Measurements from ENCODE around the gene EML4.

The EML4 gene

GRCh38 chr2:42367835-42368234 lies 198.7 kb downstream of the EML4 start:
- no peak overlapping the region for H3K4me3 ChIP-seq (ENCODE audit: control insufficient read depth, low read depth, low read length)
- no peak for DNase-seq (ENCODE audit: low read depth)
- TF ChIP-seq, protein P1, sequence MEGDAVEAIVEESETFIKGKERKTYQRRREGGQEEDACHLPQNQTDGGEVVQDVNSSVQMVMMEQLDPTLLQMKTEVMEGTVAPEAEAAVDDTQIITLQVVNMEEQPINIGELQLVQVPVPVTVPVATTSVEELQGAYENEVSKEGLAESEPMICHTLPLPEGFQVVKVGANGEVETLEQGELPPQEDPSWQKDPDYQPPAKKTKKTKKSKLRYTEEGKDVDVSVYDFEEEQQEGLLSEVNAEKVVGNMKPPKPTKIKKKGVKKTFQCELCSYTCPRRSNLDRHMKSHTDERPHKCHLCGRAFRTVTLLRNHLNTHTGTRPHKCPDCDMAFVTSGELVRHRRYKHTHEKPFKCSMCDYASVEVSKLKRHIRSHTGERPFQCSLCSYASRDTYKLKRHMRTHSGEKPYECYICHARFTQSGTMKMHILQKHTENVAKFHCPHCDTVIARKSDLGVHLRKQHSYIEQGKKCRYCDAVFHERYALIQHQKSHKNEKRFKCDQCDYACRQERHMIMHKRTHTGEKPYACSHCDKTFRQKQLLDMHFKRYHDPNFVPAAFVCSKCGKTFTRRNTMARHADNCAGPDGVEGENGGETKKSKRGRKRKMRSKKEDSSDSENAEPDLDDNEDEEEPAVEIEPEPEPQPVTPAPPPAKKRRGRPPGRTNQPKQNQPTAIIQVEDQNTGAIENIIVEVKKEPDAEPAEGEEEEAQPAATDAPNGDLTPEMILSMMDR (IDR thresholded peaks at IDR 0.05; ENCODE audit: control insufficient read depth, insufficient read depth, low read depth, low read length, missing control alignments) = no peak

GRCh38 chr2:42368817-42369531 lies 199.8 kb downstream of the EML4 start:
- TF ChIP-seq, protein P1 (IDR thresholded peaks at IDR 0.05; ENCODE audit: control insufficient read depth, insufficient read depth, low read depth, low read length, missing control alignments) = no peak
- H3K4me3 ChIP-seq (ENCODE audit: control insufficient read depth, low read depth, low read length) = no peak overlapping the region
- no peak for DNase-seq (ENCODE audit: low read depth)

DNA sequence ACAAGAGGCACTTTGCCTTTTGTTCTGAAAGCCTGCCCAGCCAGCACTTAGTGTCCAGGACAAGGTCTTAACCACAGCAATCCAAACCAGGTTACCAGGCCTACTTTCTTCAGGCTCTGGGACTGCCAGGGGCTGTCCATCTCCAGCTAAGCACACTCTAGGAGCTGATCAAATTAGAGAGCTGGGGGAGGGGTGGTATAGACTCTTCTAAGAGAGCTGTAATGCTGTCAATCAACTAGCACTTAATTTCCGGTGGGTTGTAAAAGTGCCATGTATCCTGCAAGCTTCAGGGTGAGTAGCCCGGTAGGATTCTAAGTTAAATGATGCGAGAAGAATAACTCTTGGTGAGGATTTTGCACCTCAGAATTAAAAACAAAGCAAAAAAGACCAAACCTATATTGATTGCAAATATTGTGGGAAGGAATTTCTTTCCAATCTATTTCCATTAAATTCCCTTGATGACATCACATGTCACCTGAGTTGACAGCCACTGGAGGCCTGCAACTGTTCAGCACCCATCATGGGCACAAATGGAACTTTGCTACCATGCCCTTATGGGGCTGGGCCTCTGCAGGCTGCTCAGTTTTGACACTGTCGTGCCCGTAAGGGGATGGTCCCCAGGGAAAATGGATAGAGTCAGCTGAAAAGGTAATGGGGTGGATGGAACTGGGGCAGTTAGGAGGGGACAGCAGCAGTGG lies 200.5 kb downstream of the EML4 start:
- no peak for DNase-seq (ENCODE audit: low read depth)
- no peak overlapping the region for H3K4me3 ChIP-seq (ENCODE audit: control insufficient read depth, low read depth, low read length)
- TF ChIP-seq, protein P1 (IDR thresholded peaks at IDR 0.05; ENCODE audit: control insufficient read depth, insufficient read depth, low read depth, low read length, missing control alignments) = no peak

DNA sequence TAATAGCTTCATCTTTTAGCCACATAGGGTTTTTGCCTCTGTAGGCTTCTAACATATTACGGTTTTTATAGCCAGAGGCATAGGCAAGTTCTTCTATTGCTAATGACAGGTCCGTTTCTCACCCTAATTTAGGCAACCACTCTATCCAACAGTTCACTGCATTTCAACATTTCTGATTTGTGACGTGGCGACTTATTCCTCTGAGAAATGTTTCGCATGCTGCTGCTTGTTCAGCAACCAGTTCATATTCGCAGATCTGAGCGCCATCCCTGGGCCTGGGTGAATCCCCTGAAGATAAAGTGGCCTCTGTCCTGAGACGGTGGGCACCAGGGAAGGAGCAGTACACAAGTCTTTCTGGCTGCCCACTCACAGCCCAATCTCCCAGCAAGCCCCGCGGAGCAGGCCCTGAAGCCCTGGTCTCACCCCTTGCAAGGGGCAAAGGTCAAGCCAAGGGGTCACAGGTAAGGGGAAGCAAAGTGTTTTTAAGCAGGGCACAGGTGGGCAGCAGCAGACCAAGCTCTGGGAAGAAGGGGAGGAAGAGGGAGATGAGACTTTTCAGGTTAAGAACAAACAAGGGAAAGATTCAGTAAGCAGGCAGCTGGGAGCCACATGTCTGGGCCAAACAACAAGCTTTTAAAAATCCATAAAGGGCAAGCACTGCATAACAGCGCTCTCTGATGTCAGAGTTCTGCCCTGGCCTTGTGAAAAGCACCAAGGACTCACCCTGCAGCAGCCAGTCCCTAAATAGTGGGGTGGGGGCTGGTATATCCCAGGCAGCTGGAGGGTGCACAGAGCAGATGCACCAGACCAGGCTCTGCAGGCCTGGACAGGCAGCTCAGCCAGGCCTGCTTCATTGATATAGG lies 202.7 kb downstream of the EML4 start:
- no peak overlapping the region for H3K4me3 ChIP-seq (ENCODE audit: control insufficient read depth, low read depth, low read length)

GRCh38 chr2:42372474-42373200 lies 203.5 kb downstream of the EML4 start:
- DNase-seq (ENCODE audit: low read depth) = no peak
- TF ChIP-seq, protein P1 (IDR thresholded peaks at IDR 0.05; ENCODE audit: control insufficient read depth, insufficient read depth, low read depth, low read length, missing control alignments) = no peak
- no peak overlapping the region for H3K4me3 ChIP-seq (ENCODE audit: control insufficient read depth, low read depth, low read length)

More for the DNA sequence above, 202.7 kb downstream of the EML4 start:
- no peak for DNase-seq (ENCODE audit: low read depth)
- TF ChIP-seq, protein P1 (IDR thresholded peaks at IDR 0.05; ENCODE audit: control insufficient read depth, insufficient read depth, low read depth, low read length, missing control alignments) = no peak

- no peak for DNase-seq (ENCODE audit: low read depth)
- H3K4me3 ChIP-seq (ENCODE audit: control insufficient read depth, low read depth, low read length) = no peak overlapping the region
- TF ChIP-seq, protein P1 (IDR thresholded peaks at IDR 0.05; ENCODE audit: control insufficient read depth, insufficient read depth, low read depth, low read length, missing control alignments) = no peak
These were observed 207.6 kb downstream of the EML4 start for GRCh38 chr2:42376758-42377157.
